ENCODE measurements around the gene PRKAR1A. TPM values are rescaled to one million over a fixed set of nuclear protein-coding genes. Genes with fewer than 3 reads are reported as not detected.
"Not testable (repeated sequence)": the region's sequence is repeated elsewhere in the genome, so short reads cannot be mapped to it uniquely, and the experiment has no call there.

PRKAR1A gene
- total and polyA plus RNA-seq, 4 donors = 97.0 to 297 (median 178) TPM

DNA sequence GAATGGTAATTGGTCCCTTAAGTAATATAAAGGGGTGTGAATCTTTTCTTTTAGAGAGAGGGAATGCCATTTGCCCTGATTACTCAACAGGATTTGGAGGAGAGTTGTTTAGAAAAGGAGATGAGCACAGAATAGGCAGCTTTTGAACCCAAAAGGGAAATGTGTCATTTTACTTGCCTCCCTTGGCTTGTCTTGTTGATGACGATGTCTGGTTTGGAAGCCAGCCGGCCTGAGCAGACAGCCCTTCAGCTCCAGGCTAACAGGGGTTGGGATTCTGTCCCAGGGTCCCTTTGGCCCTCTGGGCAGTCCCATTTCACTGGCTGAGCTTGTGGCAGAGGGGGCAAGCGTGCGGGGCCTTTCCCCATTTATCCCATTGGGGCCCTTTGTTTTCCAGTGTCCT is 22.3 kb upstream of the PRKAR1A start:
- intact Hi-C loops (cut with DNase I) = no loop called here
- Histone ChIP-seq H3K4me1 (ENCODE audit: control insufficient read depth in 1 of 2, insufficient read depth in 2 of 2, low read length in 2 of 2) (no peaks in the 10 kb centered on the region), H3K9me3 (ENCODE audit: control insufficient read depth, low read length) (no peaks in the 10 kb centered on the region), H3K27me3 (ENCODE audit: control insufficient read depth in 1 of 2, insufficient read depth in 2 of 2, low read length in 1 of 2) (no peaks in the 10 kb centered on the region), H3K36me3 (ENCODE audit: control insufficient read depth in 1 of 2, insufficient read depth in 2 of 2, low read length in 1 of 2) (no peaks in the 10 kb centered on the region), H3K4me3 (ENCODE audit: low read length in 2 of 2) (no peak overlapping the region), H3K27ac (ENCODE audit: low read depth in 1 of 2, low read length in 2 of 2) (no peak overlapping the region)
- ATAC-seq (ENCODE audit: low FRiP score) (peak; percentile 65), DNase-seq (no peak)
- WGBS, 2 donors = 63 to 67% methylated on average over 4 of the region's 4 CpGs

DNA sequence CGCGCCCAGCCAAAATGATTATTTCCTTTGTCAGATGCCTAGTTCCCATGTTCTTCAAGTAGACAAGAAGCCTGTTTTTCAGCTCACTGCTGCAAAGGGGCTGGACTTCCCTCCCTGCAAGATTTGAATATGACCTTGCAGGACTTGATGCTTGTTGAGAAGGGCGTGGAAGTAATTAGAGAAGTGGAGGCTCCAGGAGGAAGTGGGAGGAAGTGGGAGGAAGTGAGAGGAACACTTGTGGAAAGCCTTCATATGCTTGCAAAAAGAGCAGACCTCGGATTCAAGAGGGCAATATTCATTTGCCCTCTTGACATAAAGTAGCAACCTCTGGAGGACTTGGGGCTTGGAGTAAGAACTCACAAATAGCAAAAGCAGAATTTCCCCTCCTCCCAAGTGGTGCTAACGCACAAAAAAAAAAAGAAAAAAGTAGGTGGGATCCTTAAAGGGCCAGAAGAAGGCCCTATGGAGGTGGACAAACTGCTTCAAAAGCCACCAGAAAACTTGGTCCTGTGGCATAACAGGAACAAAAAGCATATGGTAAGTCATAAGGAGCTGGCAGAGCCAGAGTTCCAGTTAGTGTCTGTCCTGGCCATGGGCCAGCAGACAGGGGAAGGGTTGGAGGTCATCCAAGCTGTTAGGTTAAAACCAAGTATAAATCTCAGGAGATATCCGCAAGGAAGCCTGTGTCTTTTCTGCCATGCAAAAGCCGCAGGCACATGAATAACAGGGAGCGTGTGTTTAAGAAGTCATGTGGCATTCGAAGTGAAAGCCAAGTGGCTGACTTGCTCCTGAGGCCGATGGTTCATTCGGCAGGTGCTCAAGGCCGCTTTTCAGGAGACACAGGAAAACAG is 20.6 kb upstream of the PRKAR1A start:
- ATAC-seq (ENCODE audit: low FRiP score) (peak; percentile 53), DNase-seq (peak in 1 of 2 donors; percentile 70)
- Histone ChIP-seq H3K4me1 (ENCODE audit: control insufficient read depth in 1 of 2, insufficient read depth in 2 of 2, low read length in 2 of 2) (no peaks in the 10 kb centered on the region), H3K27ac (ENCODE audit: low read depth in 1 of 2, low read length in 2 of 2) (no peak overlapping the region), H3K36me3 (ENCODE audit: control insufficient read depth in 1 of 2, insufficient read depth in 2 of 2, low read length in 1 of 2) (no peaks in the 10 kb centered on the region), H3K4me3 (ENCODE audit: low read length in 2 of 2) (no peak overlapping the region), H3K27me3 (ENCODE audit: control insufficient read depth in 1 of 2, insufficient read depth in 2 of 2, low read length in 1 of 2) (no peaks in the 10 kb centered on the region), H3K9me3 (ENCODE audit: control insufficient read depth, low read length) (no peaks in the 10 kb centered on the region)
- 72 to 75% methylated on average over 12 of the region's 12 CpGs for WGBS, 2 donors
- intact Hi-C loops (cut with DNase I) = no loop called here

DNA sequence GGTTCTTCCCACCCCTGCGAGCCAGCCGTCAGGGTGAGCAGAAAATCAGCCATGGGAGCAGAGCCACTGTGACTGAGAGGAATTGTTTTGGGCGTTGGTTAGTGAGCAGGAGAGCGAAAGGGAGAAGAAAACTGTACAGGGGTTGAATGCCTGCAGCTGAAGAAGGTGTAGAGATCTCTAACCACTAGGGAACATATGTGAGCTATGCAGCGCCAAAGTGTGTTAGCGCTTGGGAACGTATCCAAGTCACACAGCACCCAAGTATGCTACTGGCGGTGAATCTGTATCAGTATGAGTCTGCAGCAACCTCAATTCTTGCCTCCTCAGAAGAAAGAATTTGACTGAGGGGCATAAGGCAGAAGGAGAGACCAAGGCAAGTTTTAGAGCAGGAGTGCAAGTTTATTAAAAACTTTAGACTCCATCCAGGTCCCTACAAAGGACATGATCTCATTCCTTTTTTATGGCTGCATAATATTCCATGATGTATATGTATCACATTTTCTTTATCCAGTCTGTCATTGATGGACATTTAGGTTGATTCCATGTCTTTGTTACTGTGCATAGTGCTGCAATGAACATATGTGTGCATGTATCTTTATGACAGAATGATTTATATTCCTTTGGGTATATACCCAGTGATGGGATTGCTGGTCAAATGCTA is 19.7 kb upstream of the PRKAR1A start:
- H3K36me3 ChIP-seq (ENCODE audit: control insufficient read depth in 1 of 2, insufficient read depth in 2 of 2, low read length in 1 of 2); H3K9me3 ChIP-seq (ENCODE audit: control insufficient read depth, low read length); intact Hi-C loops (cut with DNase I); H3K4me1 ChIP-seq (ENCODE audit: control insufficient read depth in 1 of 2, insufficient read depth in 2 of 2, low read length in 2 of 2); DNase-seq; H3K27ac ChIP-seq (ENCODE audit: low read depth in 1 of 2, low read length in 2 of 2); H3K4me3 ChIP-seq (ENCODE audit: low read length in 2 of 2); H3K27me3 ChIP-seq (ENCODE audit: control insufficient read depth in 1 of 2, insufficient read depth in 2 of 2, low read length in 1 of 2); ATAC-seq (ENCODE audit: low FRiP score): not testable (repeated sequence)
- WGBS, 2 donors = 93% methylated on average over 8 of the region's 8 CpGs

DNA sequence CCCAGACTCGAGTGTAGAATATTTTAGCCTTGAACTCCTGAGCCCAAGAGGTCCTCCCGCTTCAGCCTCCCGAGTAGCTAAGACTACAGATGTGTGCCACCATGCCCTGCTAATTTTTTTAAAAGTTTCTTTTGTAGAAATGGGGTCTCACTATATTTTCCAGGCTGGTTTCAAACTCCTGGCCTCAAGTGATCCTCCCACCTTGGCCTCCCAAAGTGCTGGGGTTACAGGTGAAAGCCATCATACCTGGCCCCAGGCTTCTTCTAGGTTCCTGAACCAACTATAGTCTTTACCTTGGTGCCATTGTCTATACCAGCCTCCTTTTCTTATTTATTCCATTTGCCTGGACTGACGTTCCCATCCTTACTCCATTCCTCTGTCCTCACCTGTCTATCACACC is 17.1 kb upstream of the PRKAR1A start:
- H3K36me3 ChIP-seq (ENCODE audit: control insufficient read depth in 1 of 2, insufficient read depth in 2 of 2, low read length in 1 of 2) = no peaks in the 10 kb centered on the region
- no peaks in the 10 kb centered on the region for H3K4me1 ChIP-seq (ENCODE audit: control insufficient read depth in 1 of 2, insufficient read depth in 2 of 2, low read length in 2 of 2)
- H3K27ac ChIP-seq (ENCODE audit: low read depth in 1 of 2, low read length in 2 of 2) = no peak overlapping the region
- H3K9me3 ChIP-seq (ENCODE audit: control insufficient read depth, low read length) = no peaks in the 10 kb centered on the region
- WGBS, 2 donors = 87 to 89% methylated on average over 4 of the region's 4 CpGs
- intact Hi-C loops (cut with DNase I) = no loop called here
- DNase-seq = no peak
- no peak overlapping the region for H3K4me3 ChIP-seq (ENCODE audit: low read length in 2 of 2)
- no peaks in the 10 kb centered on the region for H3K27me3 ChIP-seq (ENCODE audit: control insufficient read depth in 1 of 2, insufficient read depth in 2 of 2, low read length in 1 of 2)
- ATAC-seq (ENCODE audit: low FRiP score) = no peak

DNA sequence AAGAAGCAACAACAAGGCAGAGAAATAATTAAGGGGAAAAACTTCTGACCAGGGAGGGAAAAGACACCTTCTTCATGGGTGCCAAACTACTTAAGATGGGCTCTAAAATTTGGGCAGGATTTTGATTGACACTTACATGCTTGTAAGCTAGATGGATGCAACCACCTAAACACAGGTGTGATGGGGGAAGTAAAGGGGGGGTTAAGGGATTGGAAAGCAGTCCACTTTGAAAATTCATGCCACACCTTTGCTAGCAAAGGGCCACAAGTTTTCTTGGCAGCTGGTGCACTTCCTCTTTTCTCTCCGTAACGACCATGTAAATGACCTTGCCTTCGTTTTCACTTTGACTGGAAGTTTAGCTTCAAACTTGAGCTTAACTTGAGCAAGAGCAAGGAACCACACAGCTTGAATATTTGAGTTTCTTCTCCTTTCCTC is 14.3 kb upstream of the PRKAR1A start:
- no peak overlapping the region for H3K27ac ChIP-seq (ENCODE audit: low read depth in 1 of 2, low read length in 2 of 2)
- 14 to 17% methylated on average over 3 of the region's 3 CpGs for WGBS, 2 donors
- ATAC-seq (ENCODE audit: low FRiP score) (no peak), DNase-seq (no peak)
- no peak overlapping the region for H3K4me3 ChIP-seq (ENCODE audit: low read length in 2 of 2)
- H3K9me3 ChIP-seq (ENCODE audit: control insufficient read depth, low read length) = no peaks in the 10 kb centered on the region
- H3K36me3 ChIP-seq (ENCODE audit: control insufficient read depth in 1 of 2, insufficient read depth in 2 of 2, low read length in 1 of 2) = no peaks in the 10 kb centered on the region
- no peaks in the 10 kb centered on the region for H3K4me1 ChIP-seq (ENCODE audit: control insufficient read depth in 1 of 2, insufficient read depth in 2 of 2, low read length in 2 of 2)
- intact Hi-C loops (cut with DNase I) = no loop called here
- H3K27me3 ChIP-seq (ENCODE audit: control insufficient read depth in 1 of 2, insufficient read depth in 2 of 2, low read length in 1 of 2) = no peaks in the 10 kb centered on the region

DNA sequence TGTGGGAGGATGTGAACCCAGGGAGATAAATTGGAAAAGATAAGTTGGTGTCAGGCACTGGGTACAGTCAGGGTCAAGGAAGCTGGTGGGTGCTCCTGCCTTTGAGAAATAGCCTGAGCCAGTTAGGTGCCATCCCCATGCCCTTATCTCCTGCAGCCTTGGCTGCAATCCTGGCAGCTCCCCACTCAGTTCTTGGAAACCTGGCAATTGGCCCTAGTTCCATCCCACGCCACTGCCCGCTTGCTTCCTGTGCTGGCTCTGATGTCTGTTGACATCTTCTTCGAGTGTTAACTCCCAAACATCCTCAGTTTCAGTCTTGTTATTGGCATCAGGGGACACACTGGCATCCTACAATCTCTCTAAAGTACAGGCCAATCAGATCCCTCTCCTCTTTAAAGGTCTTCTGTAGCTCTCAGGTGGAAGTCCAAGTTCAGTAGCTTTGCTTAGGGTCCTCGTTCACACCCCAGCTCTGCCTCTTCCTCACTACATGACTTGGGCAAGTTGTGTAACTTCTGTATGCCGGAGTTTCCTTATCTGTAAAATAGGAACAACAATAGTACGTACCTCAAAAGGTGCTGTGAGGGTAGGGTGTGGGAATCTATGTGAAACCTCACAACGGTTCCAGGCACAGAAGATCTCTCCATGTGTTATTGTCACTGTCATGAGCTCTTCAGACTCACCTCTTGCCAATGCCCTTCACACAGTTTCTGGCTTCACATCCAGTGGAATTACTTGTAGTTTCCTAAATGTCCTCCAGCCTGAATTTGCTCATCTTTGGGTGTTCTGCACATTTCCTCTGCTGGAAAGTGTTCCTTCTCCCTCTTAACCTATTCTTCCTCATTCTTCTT is 13.5 kb upstream of the PRKAR1A start:
- ATAC-seq (ENCODE audit: low FRiP score) = no peak
- Histone ChIP-seq H3K36me3 (ENCODE audit: control insufficient read depth in 1 of 2, insufficient read depth in 2 of 2, low read length in 1 of 2) (no peaks in the 10 kb centered on the region), H3K4me1 (ENCODE audit: control insufficient read depth in 1 of 2, insufficient read depth in 2 of 2, low read length in 2 of 2) (no peaks in the 10 kb centered on the region), H3K9me3 (ENCODE audit: control insufficient read depth, low read length) (no peaks in the 10 kb centered on the region), H3K27me3 (ENCODE audit: control insufficient read depth in 1 of 2, insufficient read depth in 2 of 2, low read length in 1 of 2) (no peaks in the 10 kb centered on the region), H3K4me3 (ENCODE audit: low read length in 2 of 2) (no peak overlapping the region), H3K27ac (ENCODE audit: low read depth in 1 of 2, low read length in 2 of 2) (no peak overlapping the region)
- 36 to 37% methylated on average over 7 of the region's 7 CpGs for WGBS, 2 donors
- no peak for DNase-seq
- intact Hi-C loops (cut with DNase I) = no loop called here

DNA sequence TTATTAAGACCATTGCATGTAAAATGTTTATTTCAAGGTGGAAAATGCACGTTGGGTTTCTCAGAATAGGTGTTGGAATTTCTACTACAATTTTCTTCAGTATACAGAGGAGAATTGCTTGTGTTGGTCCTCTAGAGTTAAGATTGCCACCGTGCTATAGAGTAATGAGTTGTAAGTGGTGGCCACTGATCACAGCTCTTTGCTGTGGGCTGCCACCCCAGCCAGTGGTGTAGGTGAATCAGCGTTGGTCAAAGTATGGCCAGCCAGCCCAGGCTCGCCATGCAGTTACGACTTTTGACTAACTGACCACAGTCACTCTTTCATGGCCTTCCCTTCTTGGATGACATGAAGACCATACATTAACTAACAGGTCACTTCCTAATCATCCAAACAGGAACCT is 12.6 kb upstream of the PRKAR1A start:
- no peaks in the 10 kb centered on the region for H3K36me3 ChIP-seq (ENCODE audit: control insufficient read depth in 1 of 2, insufficient read depth in 2 of 2, low read length in 1 of 2)
- no peak overlapping the region for H3K4me3 ChIP-seq (ENCODE audit: low read length in 2 of 2)
- DNase-seq = no peak
- H3K27ac ChIP-seq (ENCODE audit: low read depth in 1 of 2, low read length in 2 of 2) = no peak overlapping the region
- 90 to 92% methylated on average over 5 of the region's 5 CpGs for WGBS, 2 donors
- no peaks in the 10 kb centered on the region for H3K9me3 ChIP-seq (ENCODE audit: control insufficient read depth, low read length)
- no peaks in the 10 kb centered on the region for H3K27me3 ChIP-seq (ENCODE audit: control insufficient read depth in 1 of 2, insufficient read depth in 2 of 2, low read length in 1 of 2)
- H3K4me1 ChIP-seq (ENCODE audit: control insufficient read depth in 1 of 2, insufficient read depth in 2 of 2, low read length in 2 of 2) = no peaks in the 10 kb centered on the region
- intact Hi-C loops (cut with DNase I) = no loop called here
- no peak for ATAC-seq (ENCODE audit: low FRiP score)

DNA sequence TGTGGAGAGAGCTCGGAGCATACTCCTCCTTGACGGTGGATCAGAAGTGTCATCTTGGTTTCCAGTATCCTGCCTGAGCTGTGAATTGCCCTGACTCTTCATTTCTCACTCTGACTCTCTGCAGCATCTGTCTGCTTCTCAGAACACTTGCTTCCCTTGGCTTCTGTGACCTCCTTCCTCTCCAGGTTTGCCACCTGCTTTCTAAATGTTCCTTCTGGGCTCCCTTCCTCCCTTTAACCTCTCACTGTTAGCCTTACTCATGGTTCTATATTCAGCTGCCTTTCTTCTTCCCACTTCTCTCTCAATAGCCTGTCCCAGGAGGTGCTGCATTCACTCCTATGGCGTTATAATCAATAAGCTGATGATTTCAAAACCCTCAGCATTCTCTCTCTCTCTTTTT is 11.2 kb upstream of the PRKAR1A start:
- no peaks in the 10 kb centered on the region for H3K9me3 ChIP-seq (ENCODE audit: control insufficient read depth, low read length)
- H3K4me1 ChIP-seq (ENCODE audit: control insufficient read depth in 1 of 2, insufficient read depth in 2 of 2, low read length in 2 of 2) = no peaks in the 10 kb centered on the region
- ATAC-seq (ENCODE audit: low FRiP score) = no peak
- no peak overlapping the region for H3K27ac ChIP-seq (ENCODE audit: low read depth in 1 of 2, low read length in 2 of 2)
- intact Hi-C loops (cut with DNase I) = no loop called here
- H3K27me3 ChIP-seq (ENCODE audit: control insufficient read depth in 1 of 2, insufficient read depth in 2 of 2, low read length in 1 of 2) = no peaks in the 10 kb centered on the region
- no peaks in the 10 kb centered on the region for H3K36me3 ChIP-seq (ENCODE audit: control insufficient read depth in 1 of 2, insufficient read depth in 2 of 2, low read length in 1 of 2)
- WGBS, 2 donors = 71 to 73% methylated on average over 3 of the region's 3 CpGs
- DNase-seq = no peak
- H3K4me3 ChIP-seq (ENCODE audit: low read length in 2 of 2) = no peak overlapping the region

Measured in aorta (tissue), 5 donors.